OCI-LY3 (cell line): ENCODE data around the gene ZNF804A.

Source experiments
- H2AFZ ChIP-seq: fragments of 200-600, 300-600 bp; shearing (Covaris generic); 2 replicates; pipeline ENCODE4 v1.6.0; 2014; ENCODE audit warnings: antibody characterized with exemption, low read depth, low read length
- H3K27ac ChIP-seq: fragments of 200-600, 300-600 bp; sonication (generic); 2 replicates; pipeline ENCODE4 v1.5.1; 2014; ENCODE audit warnings: mild to moderate bottlenecking, low read length, moderate library complexity, mixed read lengths
- H3K27me3 ChIP-seq: fragments of 200-600, 300-600 bp; sonication (generic); 2 replicates; pipeline ENCODE4 v1.6.1; 2014; ENCODE audit warnings: low read depth, low read length, mixed read lengths
- H3K36me3 ChIP-seq: fragments of 200-600, 300-600 bp; sonication (generic); replicated peaks from 2 replicates; pipeline ENCODE3; 2014; ENCODE audit warnings: low read depth, low read length, mixed read lengths
- H3K4me1 ChIP-seq: fragments of 300-600, 200-600 bp; sonication (generic); 2 replicates; pipeline ENCODE4 v1.6.1; 2014; ENCODE audit warnings: low read length, mixed read lengths
- H3K4me2 ChIP-seq: fragments of 200-600, 300-600 bp; sonication (generic); 2 replicates; pipeline ENCODE4 v1.6.1; 2014; ENCODE audit warnings: low read length, mixed read lengths
- H3K4me3 ChIP-seq: fragments of 300-600, 200-600 bp; sonication (generic); 2 replicates; pipeline ENCODE4 v1.5.1; 2014; ENCODE audit warnings: antibody characterized with exemption, mild to moderate bottlenecking, low read length, moderate library complexity
- H3K79me2 ChIP-seq: fragments of 300-600, 200-600 bp; shearing (Covaris generic); 2 replicates; pipeline ENCODE4 v1.6.1; 2014; ENCODE audit warnings: mild to moderate bottlenecking, low read length, mixed read lengths
- H3K9ac ChIP-seq: fragments of 300-600, 200-600 bp; shearing (Covaris generic); 2 replicates; pipeline ENCODE4 v1.6.0; 2014; ENCODE audit warnings: mild to moderate bottlenecking, low read length, moderate library complexity
- H3K9me3 ChIP-seq: fragments of 200-600, 300-600 bp; shearing (Covaris generic); 2 replicates; pipeline ENCODE4 v1.6.1; 2014; ENCODE audit warnings: low read length, mixed read lengths; ENCODE audit not compliant: insufficient read depth
- H4K20me1 ChIP-seq: fragments of 200-600, 300-600 bp; sonication (generic); 2 replicates; pipeline ENCODE4 v1.6.1; 2016; ENCODE audit warnings: low read length, mixed read lengths; ENCODE audit not compliant: insufficient read depth
- EZH2phosphoT487 ChIP-seq: fragments of 200-600 bp; shearing (Covaris generic); IDR thresholded peaks from 2 replicates; pipeline ENCODE4 v1.6.1; 2018; ENCODE audit warnings: antibody characterized with exemption, mixed run types, low read depth
- TF ChIP-seq, protein P1 (sequence below): fragments of 200-600, 300-600 bp; sonication (generic); IDR thresholded peaks from 2 replicates; pipeline ENCODE4 v1.5.1; 2014; ENCODE audit warnings: antibody characterized with exemption, low read length, low read depth

ZNF804A gene

GRCh38 chr2:184767059-184767458 is 168.7 kb downstream of the ZNF804A start:
- no peaks in the 10 kb centered on the region for H4K20me1 ChIP-seq
- no peak for TF ChIP-seq EZH2phosphoT487
- TF ChIP-seq, protein P1, sequence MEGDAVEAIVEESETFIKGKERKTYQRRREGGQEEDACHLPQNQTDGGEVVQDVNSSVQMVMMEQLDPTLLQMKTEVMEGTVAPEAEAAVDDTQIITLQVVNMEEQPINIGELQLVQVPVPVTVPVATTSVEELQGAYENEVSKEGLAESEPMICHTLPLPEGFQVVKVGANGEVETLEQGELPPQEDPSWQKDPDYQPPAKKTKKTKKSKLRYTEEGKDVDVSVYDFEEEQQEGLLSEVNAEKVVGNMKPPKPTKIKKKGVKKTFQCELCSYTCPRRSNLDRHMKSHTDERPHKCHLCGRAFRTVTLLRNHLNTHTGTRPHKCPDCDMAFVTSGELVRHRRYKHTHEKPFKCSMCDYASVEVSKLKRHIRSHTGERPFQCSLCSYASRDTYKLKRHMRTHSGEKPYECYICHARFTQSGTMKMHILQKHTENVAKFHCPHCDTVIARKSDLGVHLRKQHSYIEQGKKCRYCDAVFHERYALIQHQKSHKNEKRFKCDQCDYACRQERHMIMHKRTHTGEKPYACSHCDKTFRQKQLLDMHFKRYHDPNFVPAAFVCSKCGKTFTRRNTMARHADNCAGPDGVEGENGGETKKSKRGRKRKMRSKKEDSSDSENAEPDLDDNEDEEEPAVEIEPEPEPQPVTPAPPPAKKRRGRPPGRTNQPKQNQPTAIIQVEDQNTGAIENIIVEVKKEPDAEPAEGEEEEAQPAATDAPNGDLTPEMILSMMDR: no peak
- H3K27ac ChIP-seq: no peak overlapping the region
- peak overlapping the region; percentile 76 for H3K4me2 ChIP-seq
- peak overlapping the region; percentile 30; the same call in 1 of the 2 replicates for H3K4me3 ChIP-seq
- no peaks in the 10 kb centered on the region for H3K9me3 ChIP-seq
- peaks cover 37% of the 10 kb centered on the region for H3K4me1 ChIP-seq
- H3K27me3 ChIP-seq: no peaks in the 10 kb centered on the region
- H3K9ac ChIP-seq: no peak overlapping the region
- peaks cover 4% of the 10 kb centered on the region for H3K36me3 ChIP-seq
- H2AFZ ChIP-seq: no peak overlapping the region
- H3K79me2 ChIP-seq: peaks cover 37% of the 10 kb centered on the region

DNA sequence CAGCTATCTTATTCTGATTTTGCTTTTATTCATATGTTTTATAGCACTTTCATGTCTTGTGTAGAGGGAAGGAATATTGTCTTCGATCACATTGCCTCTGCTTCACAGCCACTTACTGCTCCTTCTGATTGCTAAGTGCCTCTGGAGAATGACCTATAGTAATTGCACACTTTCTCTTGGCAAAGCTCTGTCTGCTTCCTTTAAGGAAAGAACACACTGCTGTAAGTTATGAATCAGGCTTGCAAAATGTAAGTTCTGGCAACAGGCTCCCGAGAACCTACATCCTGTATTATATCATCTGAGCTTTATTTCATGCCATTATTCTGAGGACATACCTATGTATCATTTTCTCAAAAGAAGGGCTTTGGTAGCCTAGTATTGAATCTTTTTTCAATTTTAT is 170.7 kb downstream of the ZNF804A start:
- Histone ChIP-seq H3K4me2 (no peak overlapping the region), H3K9ac (no peak overlapping the region), H4K20me1 (no peaks in the 10 kb centered on the region), H2AFZ (no peak overlapping the region), H3K79me2 (peaks cover 39% of the 10 kb centered on the region), H3K9me3 (no peaks in the 10 kb centered on the region), H3K27me3 (no peaks in the 10 kb centered on the region), H3K4me1 (peaks cover 27% of the 10 kb centered on the region), H3K4me3 (no peak overlapping the region), H3K27ac (no peak overlapping the region), H3K36me3 (peaks cover 4% of the 10 kb centered on the region)
- TF ChIP-seq EZH2phosphoT487: no peak
- TF ChIP-seq, protein P1: no peak

GRCh38 chr2:184769686-184770085 is 171.4 kb downstream of the ZNF804A start:
- H3K4me2 ChIP-seq: no peak overlapping the region

DNA sequence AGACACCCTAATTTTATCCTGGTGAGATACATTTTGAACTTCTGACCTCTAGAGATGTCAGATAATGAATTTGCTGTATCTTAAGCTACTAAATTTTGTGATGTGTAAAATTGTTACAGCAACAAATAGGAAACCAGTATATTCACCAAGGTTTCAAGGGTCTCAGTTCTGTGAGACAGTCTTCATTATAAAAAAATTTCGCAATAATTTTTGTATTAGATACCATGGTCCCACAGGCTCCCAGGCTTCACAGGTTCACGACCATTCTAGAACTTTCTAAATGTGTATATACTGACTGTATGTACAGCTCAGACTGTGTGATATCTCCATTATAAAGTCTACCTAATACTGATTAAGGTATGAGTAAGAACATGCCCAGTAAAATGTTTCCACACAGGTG is 181.4 kb downstream of the ZNF804A start:
- peaks cover 37% of the 10 kb centered on the region for H3K79me2 ChIP-seq
- peaks cover 13% of the 10 kb centered on the region for H3K4me1 ChIP-seq

More at GRCh38 chr2:184769686-184770085, 171.4 kb downstream of the ZNF804A start:
- TF ChIP-seq, protein P1: no peak
- TF ChIP-seq EZH2phosphoT487: no peak
- Histone ChIP-seq H3K27me3 (no peaks in the 10 kb centered on the region), H3K4me3 (no peak overlapping the region), H3K9me3 (no peaks in the 10 kb centered on the region), H3K79me2 (peaks cover 40% of the 10 kb centered on the region), H2AFZ (no peak overlapping the region), H4K20me1 (no peaks in the 10 kb centered on the region), H3K4me1 (peaks cover 20% of the 10 kb centered on the region), H3K9ac (no peak overlapping the region), H3K27ac (no peak overlapping the region), H3K36me3 (peaks cover 4% of the 10 kb centered on the region)

More for the DNA sequence above, 181.4 kb downstream of the ZNF804A start:
- H3K4me2 ChIP-seq: no peak overlapping the region
- no peak overlapping the region for H2AFZ ChIP-seq
- H3K9ac ChIP-seq: no peak overlapping the region
- H3K4me3 ChIP-seq: no peak overlapping the region
- H3K36me3 ChIP-seq: no peaks in the 10 kb centered on the region
- H3K27me3 ChIP-seq: no peaks in the 10 kb centered on the region
- H4K20me1 ChIP-seq: peaks cover 14% of the 10 kb centered on the region
- TF ChIP-seq, protein P1: no peak
- TF ChIP-seq EZH2phosphoT487: no peak
- no peaks in the 10 kb centered on the region for H3K9me3 ChIP-seq
- no peak overlapping the region for H3K27ac ChIP-seq
